PC-3 (cell line): Measurements from ENCODE around the gene MIPEP. TPM values are rescaled to one million over a fixed set of nuclear protein-coding genes. Genes with fewer than 3 reads are reported as not detected.

Experiments used
- ATAC-seq: fragments of 200-7000 bp; cut with Tn5 transposase; 2 replicates; pipeline ENCODE4 v1.9.1; 2020; ENCODE audit warnings: mild to moderate bottlenecking, moderate library complexity
- BruUV-seq: library from RNA; stranded (reverse); fragments of 400-500 nt; replicated peaks from 2 replicates; lab custom pipeline; 2021; lab: Mats Ljungman, UMichigan
- CTCF ChIA-PET: fragments of 300-600 bp; sonication (Branson Sonifier 250); formaldehyde crosslinking; loops from one replicate; lab custom pipeline; 2022; ENCODE audit warnings: antibody characterized with exemption; lab: Charles Lee
- POLR2A ChIA-PET: fragments of 300-600 bp; sonication (Branson Sonifier 250); formaldehyde crosslinking; loops from one replicate; lab custom pipeline; 2022; ENCODE audit warnings: antibody characterized with exemption; ENCODE audit not compliant: unreplicated experiment; lab: Charles Lee
- DNase-seq: peaks from one replicate; pipeline ENCODE4 v3.0.0-alpha.2; 2015
- H2AFZ ChIP-seq: fragments of 300-600 bp; sonication (generic); 2 replicates; pipeline ENCODE4 v1.6.0; 2016; ENCODE audit warnings: antibody characterized with exemption, low read length
- H3F3A ChIP-seq: fragments of 300-600 bp; sonication (generic); one replicate; pipeline ENCODE4 v1.6.0; 2017; ENCODE audit warnings: antibody characterized with exemption, low read length, control low read depth, mild to moderate bottlenecking; ENCODE audit not compliant: unreplicated experiment
- H3K27ac ChIP-seq: fragments of 300-600 bp; sonication (generic); 2 replicates; pipeline ENCODE4 v1.5.1; 2016; ENCODE audit warnings: mild to moderate bottlenecking, low read length
- H3K27me3 ChIP-seq: fragments of 300-600 bp; sonication (generic); 2 replicates; pipeline ENCODE4 v1.6.1; 2016; ENCODE audit warnings: low read length, mixed read lengths
- H3K36me3 ChIP-seq: fragments of 300-600 bp; sonication (generic); 2 replicates; pipeline ENCODE4 v1.6.1; 2016; ENCODE audit warnings: low read depth, mixed run types, low read length, mixed read lengths
- H3K4me1 ChIP-seq: fragments of 300-600 bp; sonication (generic); 2 replicates; pipeline ENCODE4 v1.5.1; 2016; ENCODE audit warnings: low read length; ENCODE audit not compliant: insufficient read depth
- H3K4me2 ChIP-seq: fragments of 300-600 bp; sonication (generic); 2 replicates; pipeline ENCODE4 v1.6.0; 2016; ENCODE audit warnings: low read length
- H3K4me3 ChIP-seq: fragments of 300-600 bp; sonication (generic); 2 replicates; pipeline ENCODE4 v1.5.1; 2016; ENCODE audit warnings: mild to moderate bottlenecking, low read length, mixed read lengths
- H3K79me2 ChIP-seq: fragments of 300-600 bp; sonication (generic); 2 replicates; pipeline ENCODE4 v1.6.1; 2017; ENCODE audit warnings: low read length, mixed read lengths
- H3K9ac ChIP-seq: fragments of 300-600 bp; sonication (generic); 2 replicates; pipeline ENCODE4 v1.6.0; 2016; ENCODE audit warnings: mild to moderate bottlenecking, low read length
- H3K9me2 ChIP-seq: fragments of 300-600 bp; sonication (generic); replicated peaks from 2 replicates; pipeline ENCODE4 v1.6.1; 2016; ENCODE audit warnings: mixed run types, low read length, mixed read lengths
- H3K9me3 ChIP-seq: fragments of 300-600 bp; sonication (generic); 2 replicates; pipeline ENCODE4 v1.6.1; 2016; ENCODE audit warnings: low read length, mixed read lengths
- H4K20me1 ChIP-seq: fragments of 300-600 bp; sonication (generic); 2 replicates; pipeline ENCODE4 v1.6.1; 2016; ENCODE audit warnings: low read length, mixed read lengths
- EZH2 ChIP-seq: fragments of 300-600 bp; sonication (generic); IDR thresholded peaks from one replicate; pipeline ENCODE4 v1.6.1; 2017; ENCODE audit warnings: antibody characterized with exemption, mild to moderate bottlenecking, low read length; ENCODE audit not compliant: unreplicated experiment
- EZH2phosphoT487 ChIP-seq: fragments of 300-600 bp; sonication (generic); IDR thresholded peaks from 2 replicates; pipeline ENCODE4 v1.6.1; 2018; ENCODE audit warnings: mild to moderate bottlenecking, antibody characterized with exemption, low read length, borderline replicate concordance
- intact Hi-C: fragments of 100-400 bp; cut with micrococcal nuclease; formaldehyde crosslinking; loops from 2 replicates; pipeline ENCODE4 v1.9.0; 2023
- total RNA-seq: library from RNA; depleted of rRNA; stranded (reverse); fragments of >200 nt; gene quantifications from 2 replicates; pipeline ENCODE4 v1.2.3, GENCODE V29; 2014
- TF ChIP-seq, protein P1 (sequence below): fragments of 300-600 bp; sonication (generic); conservative IDR thresholded peaks from 2 replicates; pipeline ENCODE4 v1.5.1; 2017; ENCODE audit warnings: antibody characterized with exemption, low read depth, mild to moderate bottlenecking, low read length

The MIPEP gene
- total RNA-seq, 1 experiment from 2014 or later, result 30.5 TPM

DNA sequence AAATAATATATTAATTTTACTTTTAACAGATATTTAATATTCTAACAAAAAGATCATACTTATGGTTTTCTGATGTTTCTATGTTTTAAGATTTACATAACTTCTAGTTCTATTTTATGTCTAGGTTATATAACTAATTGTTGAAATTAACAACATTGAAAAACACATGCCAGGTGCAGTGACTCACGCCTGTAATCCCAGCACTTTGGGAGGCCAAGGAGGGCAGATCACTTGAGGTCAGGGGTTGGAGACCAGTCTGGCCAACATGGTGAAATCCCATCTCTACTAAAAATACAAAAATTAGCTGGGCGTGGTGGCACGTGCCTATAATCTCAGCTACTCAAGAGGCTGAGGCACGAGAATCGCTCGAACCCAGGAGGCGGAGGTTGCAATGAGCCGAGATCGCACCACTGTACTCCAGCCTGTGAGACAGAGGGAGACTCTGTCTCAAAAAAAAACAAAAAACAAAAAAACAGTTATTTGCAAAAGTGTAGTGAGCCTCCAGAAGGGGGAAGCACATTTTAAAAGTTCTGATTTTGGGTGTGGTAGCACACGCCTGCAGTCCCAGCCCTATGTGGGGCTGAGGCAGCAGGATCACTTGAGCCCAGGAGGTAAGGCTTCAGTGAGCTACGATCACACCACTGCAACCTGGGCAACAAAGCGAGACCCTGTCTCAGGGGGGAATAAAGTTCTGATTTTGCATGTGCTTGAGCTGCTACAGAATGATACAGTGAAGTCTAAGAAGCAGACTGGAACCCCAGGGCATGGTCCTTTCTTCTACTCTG, 18.7 kb downstream of the MIPEP start:
- peak; percentile 30 for DNase-seq
- H4K20me1 ChIP-seq, result no peaks in the 10 kb centered on the region
- POLR2A ChIA-PET, result no interaction called here
- H3K79me2 ChIP-seq, result no peaks in the 10 kb centered on the region
- peaks cover 5% of the 10 kb centered on the region for H3F3A ChIP-seq
- no peaks in the 10 kb centered on the region for H3K36me3 ChIP-seq
- peaks cover 52% of the 10 kb centered on the region for H3K4me1 ChIP-seq
- no TSS peak for BruUV-seq
- 0 out of 2 replicates have a peak overlapping the region, but pooled peaks have one; percentile 29 for H2AFZ ChIP-seq
- peak overlapping the region; percentile 62 for H3K27ac ChIP-seq
- H3K27me3 ChIP-seq, result no peaks in the 10 kb centered on the region
- H3K4me2 ChIP-seq, result no peak overlapping the region
- 0 out of 2 replicates have a peak, but pooled peaks have one; percentile 5 for ATAC-seq
- H3K9ac ChIP-seq, result peak overlapping the region; percentile 42
- no peak overlapping the region for H3K4me3 ChIP-seq
- no peaks in the 10 kb centered on the region for H3K9me3 ChIP-seq
- no peak for TF ChIP-seq EZH2
- no peak for TF ChIP-seq EZH2phosphoT487
- CTCF ChIA-PET, result interaction anchor here (0.6 kb wide), 1 partner anchor 155 kb away, joined by 13 read pairs; no protein-coding TSS in a partner anchor
- intact Hi-C loops, result loop anchor here (1.0 to 2.0 kb wide), 3 partner anchors 155 to 404 kb away; no protein-coding TSS in a partner anchor
- H3K9me2 ChIP-seq, result no peaks in the 10 kb centered on the region

DNA sequence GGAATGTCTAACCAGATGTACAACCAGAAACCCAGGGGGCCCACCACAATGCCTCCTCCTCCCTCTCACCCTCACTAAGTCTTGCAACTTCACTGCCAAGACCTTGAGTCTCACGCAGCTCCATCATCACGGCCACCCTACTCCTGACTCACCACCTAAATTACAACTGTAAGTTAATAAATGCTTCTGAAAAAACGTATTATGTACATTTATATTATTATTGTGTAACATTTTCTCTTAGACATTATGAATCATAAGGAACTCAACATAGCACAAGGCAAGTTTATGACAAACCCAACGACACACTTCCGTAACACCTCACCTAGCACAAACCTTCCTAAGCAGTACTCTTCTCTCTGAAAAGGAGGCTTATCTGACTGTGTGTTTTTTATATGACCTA, 20.7 kb downstream of the MIPEP start:
- peak overlapping the region; percentile 99 for H3K27ac ChIP-seq
- H3K4me1 ChIP-seq, result peaks cover 56% of the 10 kb centered on the region
- intact Hi-C loops, result loop anchor here (1.0 to 2.0 kb wide), 2 partner anchors 74 to 118 kb away; no protein-coding TSS in a partner anchor
- no peaks in the 10 kb centered on the region for H3K9me2 ChIP-seq
- H3K9ac ChIP-seq, result peak overlapping the region; percentile 84
- H3K27me3 ChIP-seq, result no peaks in the 10 kb centered on the region
- H4K20me1 ChIP-seq, result no peaks in the 10 kb centered on the region
- peaks cover 5% of the 10 kb centered on the region for H3F3A ChIP-seq
- H3K79me2 ChIP-seq, result no peaks in the 10 kb centered on the region
- H3K4me3 ChIP-seq, result no peak overlapping the region
- BruUV-seq, result no TSS peak
- no peak overlapping the region; the same call in 1 of the 2 replicates for H2AFZ ChIP-seq
- POLR2A ChIA-PET, result no interaction called here
- peak overlapping the region; percentile 60 for H3K4me2 ChIP-seq
- no peaks in the 10 kb centered on the region for H3K36me3 ChIP-seq
- peak; percentile 90 for DNase-seq
- peak; percentile 82 for ATAC-seq
- CTCF ChIA-PET, result interaction anchor here (0.7 kb wide), 1 partner anchor 299 kb away, joined by 3 read pairs; the partner anchor contains the start of gene TNFRSF19
- TF ChIP-seq EZH2phosphoT487 (no peak), EZH2 (no peak)
- TF ChIP-seq, protein P1, sequence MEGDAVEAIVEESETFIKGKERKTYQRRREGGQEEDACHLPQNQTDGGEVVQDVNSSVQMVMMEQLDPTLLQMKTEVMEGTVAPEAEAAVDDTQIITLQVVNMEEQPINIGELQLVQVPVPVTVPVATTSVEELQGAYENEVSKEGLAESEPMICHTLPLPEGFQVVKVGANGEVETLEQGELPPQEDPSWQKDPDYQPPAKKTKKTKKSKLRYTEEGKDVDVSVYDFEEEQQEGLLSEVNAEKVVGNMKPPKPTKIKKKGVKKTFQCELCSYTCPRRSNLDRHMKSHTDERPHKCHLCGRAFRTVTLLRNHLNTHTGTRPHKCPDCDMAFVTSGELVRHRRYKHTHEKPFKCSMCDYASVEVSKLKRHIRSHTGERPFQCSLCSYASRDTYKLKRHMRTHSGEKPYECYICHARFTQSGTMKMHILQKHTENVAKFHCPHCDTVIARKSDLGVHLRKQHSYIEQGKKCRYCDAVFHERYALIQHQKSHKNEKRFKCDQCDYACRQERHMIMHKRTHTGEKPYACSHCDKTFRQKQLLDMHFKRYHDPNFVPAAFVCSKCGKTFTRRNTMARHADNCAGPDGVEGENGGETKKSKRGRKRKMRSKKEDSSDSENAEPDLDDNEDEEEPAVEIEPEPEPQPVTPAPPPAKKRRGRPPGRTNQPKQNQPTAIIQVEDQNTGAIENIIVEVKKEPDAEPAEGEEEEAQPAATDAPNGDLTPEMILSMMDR, result no peak
- no peaks in the 10 kb centered on the region for H3K9me3 ChIP-seq

DNA sequence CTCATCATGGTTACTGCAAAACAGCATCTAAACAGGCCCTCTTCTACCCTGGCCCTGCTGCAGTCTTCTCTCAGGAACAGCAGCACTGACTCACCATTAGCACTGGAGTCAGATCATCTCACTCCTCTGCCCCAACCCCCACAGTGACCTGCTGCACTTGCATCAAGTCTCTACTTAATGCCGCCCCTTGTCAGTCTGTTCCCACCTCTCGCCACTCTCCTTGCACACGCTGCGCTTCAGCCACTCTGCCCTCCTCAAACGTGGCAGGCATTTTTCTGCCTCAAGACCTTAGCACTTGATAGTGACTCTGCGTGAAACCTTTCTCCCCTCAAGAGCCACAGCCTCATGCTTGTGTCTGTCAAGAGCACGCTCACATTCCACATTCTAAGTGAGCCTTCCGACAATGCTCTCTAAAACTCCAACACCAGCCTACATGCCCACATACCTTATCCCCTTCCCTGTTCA, 22.1 kb downstream of the MIPEP start:
- H3K4me2 ChIP-seq, result peak overlapping the region; percentile 27
- POLR2A ChIA-PET, result no interaction called here
- no peak overlapping the region for H2AFZ ChIP-seq

More for the DNA sequence above, 22.1 kb downstream of the MIPEP start:
- TF ChIP-seq EZH2, result no peak
- no peak for TF ChIP-seq EZH2phosphoT487
- TF ChIP-seq, protein P1, result no peak
- Histone ChIP-seq H3K79me2 (no peaks in the 10 kb centered on the region), H3K27me3 (no peaks in the 10 kb centered on the region), H4K20me1 (no peaks in the 10 kb centered on the region), H3K9me3 (no peaks in the 10 kb centered on the region), H3F3A (peaks cover 5% of the 10 kb centered on the region), H3K36me3 (peaks cover 3% of the 10 kb centered on the region; the same call in 1 of the 2 replicates), H3K9me2 (no peaks in the 10 kb centered on the region), H3K4me1 (peaks cover 56% of the 10 kb centered on the region), H3K4me3 (no peak overlapping the region), H3K27ac (peak overlapping the region; percentile 99), H3K9ac (peak overlapping the region; percentile 84)
- TSS peak; percentile 3 for BruUV-seq
- DNase-seq (peak; percentile 64), ATAC-seq (peak; percentile 64)
- CTCF ChIA-PET, result no interaction called here
- intact Hi-C loops, result no loop called here
